GM19099 (cell line): ENCODE measurements around the gene RAD51B.

Source experiments
- POLR2A ChIP-seq: IDR thresholded peaks from 3 replicates; pipeline ENCODE4 v1.6.1; 2011; ENCODE audit warnings: low read depth; ENCODE audit not compliant: insufficient read length; ENCODE audit errors: extremely low read depth

Gene RAD51B

DNA sequence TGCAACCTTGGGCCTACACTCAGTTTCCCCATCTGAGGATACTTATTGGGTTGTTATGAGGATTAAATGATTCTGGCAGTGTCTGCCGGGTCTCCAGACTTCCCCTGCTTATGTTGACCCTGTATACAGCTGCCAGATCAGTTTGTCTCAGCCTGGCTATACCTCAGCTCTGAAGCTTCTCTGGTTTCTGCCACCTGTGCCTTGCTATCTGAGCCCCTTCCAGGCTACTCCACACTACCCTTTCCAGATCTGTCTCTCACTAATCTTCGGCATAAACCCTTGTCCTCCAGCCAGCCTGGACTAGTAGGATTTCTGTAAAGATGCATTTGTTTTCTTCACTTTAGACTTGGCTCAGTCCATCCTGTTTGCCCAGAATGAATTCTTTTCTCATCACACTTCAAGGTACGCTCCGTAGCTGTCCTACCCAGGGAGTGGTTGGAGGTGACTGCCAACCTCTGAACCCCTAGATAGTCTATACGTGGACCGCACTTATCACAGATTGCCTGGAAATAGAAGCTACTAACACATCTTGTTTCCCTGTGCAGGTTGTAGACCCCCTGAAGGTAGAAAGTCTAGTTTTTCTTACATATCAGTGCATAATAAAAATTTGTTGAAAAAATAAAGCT lies 422.4 kb downstream of the RAD51B start:
- TF ChIP-seq POLR2A: no peak

DNA sequence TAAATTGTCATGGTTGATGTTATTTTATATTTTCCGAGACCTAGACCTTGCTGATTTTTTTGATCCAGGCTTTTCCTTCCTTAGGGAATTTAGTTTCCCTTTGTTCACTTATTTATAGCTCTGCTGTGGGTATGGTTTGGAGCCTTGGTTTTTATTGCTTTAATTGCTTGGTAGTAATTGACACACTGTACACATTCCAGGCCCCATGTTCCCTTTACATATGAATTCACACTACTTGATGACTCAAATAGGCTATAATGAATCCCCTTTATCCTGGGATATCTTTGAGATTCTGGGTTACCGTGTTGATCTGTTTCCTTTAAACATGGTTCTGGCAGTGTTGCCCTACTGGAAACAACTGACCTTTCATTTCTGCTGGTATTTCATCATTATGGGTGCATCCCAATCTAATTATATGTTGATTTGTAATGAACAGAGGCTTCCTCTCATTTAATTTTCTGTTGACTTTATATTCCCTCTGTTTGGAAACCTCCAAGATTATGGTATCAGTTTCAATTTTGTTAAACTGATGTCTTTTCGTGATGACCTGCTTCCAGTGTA lies 424.0 kb downstream of the RAD51B start:
- no peak for TF ChIP-seq POLR2A

DNA sequence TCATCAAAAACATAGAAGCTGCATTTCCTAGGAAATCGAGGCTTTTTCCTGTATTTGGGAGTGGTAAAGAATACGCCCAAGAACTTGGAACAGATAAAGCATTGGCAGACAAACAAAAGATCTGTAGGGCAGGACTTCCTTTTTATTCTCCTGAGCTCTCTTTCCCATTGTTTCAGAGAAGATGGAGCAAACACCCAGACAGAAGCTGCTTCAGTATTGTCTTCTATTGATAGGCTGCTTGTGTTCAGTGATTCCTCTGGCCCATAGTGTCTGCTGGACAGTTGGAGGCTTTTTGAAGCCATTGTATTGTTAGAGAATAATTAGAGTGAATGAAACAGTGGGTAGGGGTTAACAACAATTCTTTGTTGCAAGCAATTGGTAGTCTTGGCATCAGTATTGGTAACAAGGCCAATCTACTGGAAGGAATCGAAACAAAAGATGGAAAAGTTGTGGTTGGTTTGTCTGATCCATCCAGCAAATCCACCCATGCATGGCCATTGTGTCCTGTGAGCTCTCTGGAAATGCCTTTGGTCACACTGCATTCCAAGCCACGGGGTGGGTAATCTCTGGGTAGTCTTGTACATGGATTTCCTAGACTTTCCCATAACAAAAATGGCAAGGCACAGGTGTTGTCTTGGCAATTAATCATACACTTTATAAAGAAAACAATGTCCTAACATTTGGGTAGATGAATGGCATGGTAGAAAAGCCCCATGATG lies 424.8 kb downstream of the RAD51B start:
- TF ChIP-seq POLR2A: no peak

DNA sequence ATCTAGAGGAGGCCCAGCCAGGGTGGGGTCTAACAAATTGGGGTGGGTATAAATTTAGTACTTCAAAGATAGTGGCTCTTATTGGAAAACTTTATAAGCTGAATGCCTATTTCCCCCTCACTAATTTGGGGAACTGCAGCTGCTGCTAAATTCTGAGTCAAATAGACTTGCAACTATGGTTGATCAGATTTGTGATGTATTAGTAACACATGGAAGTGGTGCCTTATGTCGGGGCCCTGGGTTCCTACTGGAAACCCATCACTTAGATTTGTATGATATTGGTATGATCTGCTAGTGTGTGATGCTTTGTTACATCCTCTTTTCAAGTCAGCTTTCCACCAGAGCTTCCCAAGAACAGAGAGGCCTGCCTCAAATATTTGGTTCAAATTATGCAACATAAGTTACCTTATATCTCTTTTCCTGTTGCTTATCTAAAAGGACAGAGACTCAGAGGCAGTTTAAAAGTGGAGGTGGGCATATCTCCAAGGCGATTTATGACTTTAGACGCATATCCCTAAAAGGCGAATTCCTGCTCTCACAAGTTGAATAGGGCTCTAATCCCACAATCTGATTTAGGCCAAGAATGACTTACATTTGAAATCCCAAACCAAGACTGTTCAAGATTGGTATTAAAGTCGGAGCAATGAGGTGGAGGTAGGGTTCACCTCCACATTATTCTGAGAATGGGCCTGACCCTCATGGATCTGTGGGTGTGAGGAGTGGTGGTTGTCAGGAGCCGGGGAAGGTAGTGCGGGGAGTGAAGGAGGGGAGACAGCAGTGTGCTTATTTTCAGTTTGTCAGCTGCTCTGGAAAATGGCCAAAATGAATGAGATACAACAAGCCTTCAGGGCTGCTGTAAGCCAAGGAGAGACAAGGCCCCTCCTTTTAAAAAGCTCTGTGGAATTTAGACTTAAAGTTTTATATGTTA lies 425.8 kb downstream of the RAD51B start:
- TF ChIP-seq POLR2A: no peak

DNA sequence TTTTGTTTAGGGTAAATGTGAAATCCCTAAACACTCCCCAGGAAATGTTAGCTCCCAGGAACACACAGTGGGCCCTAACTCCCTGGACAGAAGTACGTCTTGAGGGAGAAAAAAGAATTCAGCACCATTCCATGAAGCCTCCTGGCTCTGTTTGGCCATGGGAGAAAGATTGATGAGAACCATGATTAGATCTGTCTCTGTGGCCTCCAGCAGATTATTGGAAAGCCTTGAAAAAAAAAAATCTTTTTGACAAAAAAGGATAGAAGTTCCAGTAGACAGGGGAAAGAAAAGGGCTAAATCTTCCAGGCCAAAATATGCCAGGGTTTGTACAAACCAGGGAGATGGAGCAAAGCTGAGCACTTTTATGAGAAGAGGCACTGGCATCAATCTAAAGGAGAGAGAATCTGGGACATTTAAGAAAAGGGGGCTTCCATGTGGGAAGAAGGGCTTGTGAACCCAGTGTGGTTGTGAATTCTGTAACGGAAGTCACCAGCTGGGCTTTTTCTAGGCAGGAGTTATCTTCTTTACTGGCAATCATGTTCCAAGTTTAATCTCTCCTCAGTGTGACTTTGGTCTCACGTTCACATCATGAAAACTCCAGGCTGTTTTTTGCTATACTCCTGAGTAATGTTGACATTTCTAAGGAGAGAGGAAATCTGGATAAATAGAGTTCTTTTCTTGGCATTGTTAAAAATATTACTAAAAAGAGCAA lies 426.7 kb downstream of the RAD51B start:
- no peak for TF ChIP-seq POLR2A

DNA sequence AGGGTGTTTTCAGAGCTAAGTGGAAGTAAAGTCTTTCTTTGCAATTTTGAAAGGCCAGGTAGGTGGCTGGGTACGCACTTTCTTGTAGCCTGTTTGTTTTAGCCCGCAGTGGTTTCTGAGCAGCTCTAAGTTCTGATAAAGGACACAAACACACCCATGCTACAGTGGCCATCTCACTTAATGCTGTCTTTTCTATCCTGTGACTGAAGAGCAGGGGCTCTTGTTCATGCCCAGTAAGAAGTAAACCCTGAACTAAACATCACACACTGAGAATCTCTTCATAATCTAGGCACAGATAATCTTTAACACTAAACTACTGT lies 427.2 kb downstream of the RAD51B start:
- TF ChIP-seq POLR2A: no peak

DNA sequence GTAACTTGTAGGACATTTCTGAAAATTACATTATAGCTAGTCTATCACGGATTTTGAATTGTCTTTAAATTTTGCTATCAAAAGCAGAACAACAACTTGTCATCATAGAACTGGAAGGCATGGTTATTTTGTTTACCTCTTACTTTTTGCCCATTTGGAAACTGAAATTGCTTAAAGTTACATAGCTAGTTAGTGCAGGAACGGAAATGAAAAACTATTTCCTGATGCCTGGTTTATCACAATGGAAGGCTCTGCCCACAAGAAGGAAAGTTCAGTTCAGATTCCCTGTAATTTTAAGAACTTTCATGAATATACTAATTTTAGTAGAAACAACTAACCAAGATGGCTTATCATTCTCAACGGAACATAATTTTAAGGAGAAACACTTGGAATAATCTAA lies 427.7 kb downstream of the RAD51B start:
- TF ChIP-seq POLR2A: no peak

DNA sequence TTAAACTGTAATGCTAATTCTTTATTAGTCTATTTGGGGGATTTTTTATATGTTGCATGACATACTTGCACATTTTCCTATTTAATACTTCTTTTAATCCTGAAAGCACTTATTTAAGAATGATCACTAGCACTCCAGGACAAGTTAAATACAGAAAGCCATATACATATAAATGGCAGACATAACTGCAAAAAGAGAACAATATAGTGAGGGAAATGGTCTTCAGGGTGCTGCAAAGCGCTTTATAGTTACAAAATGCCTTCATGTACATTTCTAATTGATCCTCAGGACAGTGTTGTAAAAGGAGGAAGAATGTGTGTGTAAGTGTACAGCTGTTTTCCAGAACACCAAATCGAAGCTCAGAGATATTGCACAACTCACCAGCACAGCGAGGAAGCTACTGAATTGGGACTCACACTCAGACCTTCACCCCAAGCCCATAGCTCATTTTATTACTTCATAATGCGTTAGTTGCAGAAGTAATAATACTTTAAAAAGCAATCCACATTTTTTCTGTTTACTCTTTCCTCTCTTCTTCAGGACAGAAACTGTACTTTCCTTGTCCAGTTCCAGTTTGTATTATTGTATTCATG lies 428.2 kb downstream of the RAD51B start:
- TF ChIP-seq POLR2A: no peak

DNA sequence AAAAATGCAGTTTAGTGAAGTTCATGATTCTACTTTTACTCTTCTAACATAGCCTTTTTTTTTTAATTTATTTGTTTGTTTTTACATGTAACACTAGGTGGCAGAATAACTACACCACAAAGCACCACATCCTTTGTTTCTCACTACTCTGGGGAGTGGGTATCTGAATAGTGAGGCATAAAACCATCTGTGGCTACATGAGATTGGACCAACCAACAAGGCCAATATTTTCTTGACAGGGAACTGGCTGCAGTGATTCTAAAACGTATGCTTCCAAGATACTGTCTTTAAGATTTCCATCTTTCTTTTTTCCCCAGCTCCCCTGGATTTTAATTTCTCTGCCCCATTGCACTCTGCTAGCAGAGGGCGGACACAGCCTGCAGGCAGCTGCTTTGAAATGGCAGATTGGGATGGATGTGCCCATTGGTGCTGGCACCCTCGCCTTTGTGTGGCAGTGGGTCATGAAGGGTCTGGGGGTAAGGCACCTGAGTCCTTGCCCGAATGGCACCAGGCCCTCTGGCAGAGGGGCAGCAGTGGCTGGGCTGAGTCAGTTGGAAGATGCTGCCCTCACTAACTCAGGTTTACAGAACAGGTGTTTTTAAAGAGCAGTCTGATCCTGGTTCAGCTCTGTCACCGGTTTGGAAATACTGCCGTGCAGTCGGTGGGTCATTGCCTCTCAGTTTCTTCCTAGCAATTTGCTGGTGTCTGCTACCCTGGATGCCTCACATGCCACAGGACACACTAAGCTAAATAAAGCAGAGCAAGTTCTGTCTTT lies 429.1 kb downstream of the RAD51B start:
- no peak for TF ChIP-seq POLR2A

DNA sequence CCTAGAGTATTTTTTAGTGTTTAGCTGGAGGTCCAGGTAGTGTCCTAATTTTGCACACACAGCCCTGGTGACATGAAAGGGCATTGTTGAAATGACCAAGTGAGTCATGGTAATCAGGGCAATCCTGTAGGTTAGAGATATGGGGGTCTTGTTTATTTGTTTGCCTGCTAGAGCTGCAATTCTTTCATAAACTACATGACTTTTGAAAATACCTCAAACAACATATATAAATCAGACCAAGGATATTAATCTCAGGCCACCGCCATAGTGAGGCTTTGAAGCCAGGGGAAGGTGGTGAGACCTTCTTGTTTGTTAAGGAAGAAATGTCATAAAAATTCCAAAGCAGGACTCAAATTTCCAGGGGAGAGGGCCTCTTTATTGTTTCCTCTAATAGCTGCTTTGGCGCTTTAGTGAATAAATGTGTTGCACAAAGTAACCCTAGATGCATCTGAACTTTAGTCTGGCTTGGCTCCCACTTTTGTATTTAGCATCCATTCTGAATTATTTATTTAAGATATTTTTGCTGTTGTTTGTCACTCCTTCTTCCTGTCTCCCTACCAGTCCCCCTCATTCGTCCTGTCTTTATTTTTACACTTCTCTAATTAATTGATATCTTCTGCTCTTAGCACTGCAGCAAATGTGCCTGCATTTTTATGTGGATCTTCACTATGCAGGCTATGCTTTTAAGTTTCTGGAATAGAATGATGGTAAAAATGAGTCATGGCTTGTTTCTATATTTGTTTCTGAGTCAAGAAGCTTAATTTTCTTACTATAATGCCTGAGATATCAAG lies 430.3 kb downstream of the RAD51B start:
- no peak for TF ChIP-seq POLR2A

DNA sequence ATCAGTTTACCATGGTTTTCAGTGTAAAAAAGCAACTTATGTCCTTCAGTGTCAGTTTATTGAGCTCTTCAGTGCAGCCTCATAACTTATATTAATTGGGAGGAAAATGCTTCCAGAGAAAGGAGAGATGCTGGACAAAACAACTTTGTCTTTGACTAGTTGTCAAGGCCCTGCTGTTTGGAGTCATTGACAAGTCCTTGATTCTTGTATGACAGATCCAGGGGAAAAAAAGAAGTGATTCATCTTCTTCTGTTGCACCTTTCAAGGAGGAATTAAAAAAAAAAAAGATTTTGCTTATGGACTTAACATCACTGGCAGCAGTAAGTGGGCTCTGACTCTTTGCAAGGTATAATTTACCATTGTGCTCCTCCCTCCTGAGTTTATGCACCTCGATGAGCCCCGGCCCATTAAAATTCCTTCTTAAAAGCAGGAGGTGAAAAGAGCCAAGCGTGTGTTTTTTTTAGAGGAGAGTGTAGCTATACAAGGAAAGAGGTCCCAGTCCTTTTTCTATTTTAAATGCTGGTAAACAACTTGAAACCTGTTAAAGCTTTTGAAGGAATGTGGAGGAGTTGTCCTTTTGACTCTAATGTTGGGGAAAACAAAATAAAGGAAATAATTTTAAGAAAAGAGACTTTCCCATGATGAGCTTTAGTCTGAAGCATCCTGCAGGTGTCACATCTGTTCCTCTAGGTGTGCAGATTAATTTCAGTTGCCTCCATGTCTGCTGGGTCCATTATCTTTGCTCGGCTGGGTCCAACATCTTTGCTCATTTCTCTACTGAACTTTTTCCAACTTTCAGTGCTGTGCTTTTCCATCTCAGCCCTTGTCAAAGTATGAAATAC lies 431.6 kb downstream of the RAD51B start:
- TF ChIP-seq POLR2A: no peak

DNA sequence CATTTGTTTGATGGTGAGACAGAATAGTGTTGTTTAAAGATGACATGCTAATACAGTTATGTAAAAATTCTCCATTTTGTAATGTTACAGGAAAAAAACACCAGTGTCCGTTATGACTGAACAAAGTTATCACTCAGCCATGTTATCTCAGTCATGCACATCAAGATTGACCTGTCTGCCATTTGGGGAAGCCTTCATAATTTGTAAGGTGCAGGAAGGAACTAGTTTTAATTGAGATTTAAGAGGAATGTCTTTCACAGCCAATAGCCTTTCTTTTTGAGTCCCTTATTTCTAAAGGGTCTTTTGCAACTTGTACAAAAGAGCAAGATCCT lies 432.2 kb downstream of the RAD51B start:
- no peak for TF ChIP-seq POLR2A
